KMS-11 (cell line): ENCODE results near the gene NAGS.

Experiments
- H2AFZ ChIP-seq: fragments of 200-600 bp; sonication (generic); 2 replicates; pipeline ENCODE4 v1.6.1; 2016; ENCODE audit warnings: antibody characterized with exemption, mixed run types, low read depth
- H3K27ac ChIP-seq: fragments of 200-600 bp; sonication (generic); 2 replicates; pipeline ENCODE4 v1.6.1; 2016; ENCODE audit warnings: mild to moderate bottlenecking, mixed run types
- H3K27me3 ChIP-seq: fragments of 200-600 bp; sonication (generic); 2 replicates; pipeline ENCODE4 v1.6.1; 2017; ENCODE audit warnings: mild to moderate bottlenecking, low read depth, mixed run types, moderate library complexity; ENCODE audit not compliant: insufficient read depth
- H3K36me3 ChIP-seq: fragments of 200-600 bp; sonication (generic); 2 replicates; pipeline ENCODE4 v1.6.1; 2017; ENCODE audit warnings: mild to moderate bottlenecking, mixed run types; ENCODE audit not compliant: insufficient read depth
- H3K4me1 ChIP-seq: fragments of 200-600 bp; sonication (generic); 2 replicates; pipeline ENCODE4 v1.6.1; 2016; ENCODE audit warnings: mild to moderate bottlenecking, low read depth, mixed run types; ENCODE audit not compliant: poor library complexity, severe bottlenecking
- H3K4me2 ChIP-seq: fragments of 200-600 bp; sonication (generic); 2 replicates; pipeline ENCODE4 v1.7.0; 2016; ENCODE audit warnings: mild to moderate bottlenecking, mixed run types
- H3K4me3 ChIP-seq: fragments of 200-600 bp; sonication (generic); IDR thresholded peaks from 2 replicates; pipeline ENCODE4 v1.6.1; 2017; ENCODE audit warnings: low read depth, low read length, mixed read lengths; ENCODE audit not compliant: insufficient read depth
- H3K79me2 ChIP-seq: fragments of 200-600 bp; sonication (generic); 2 replicates; pipeline ENCODE4 v1.6.1; 2016; ENCODE audit warnings: low read depth, mixed run types; ENCODE audit not compliant: insufficient read depth
- H3K9ac ChIP-seq: fragments of 200-600 bp; sonication (generic); 2 replicates; pipeline ENCODE4 v1.6.1; 2016; ENCODE audit warnings: mild to moderate bottlenecking, mixed run types
- H4K20me1 ChIP-seq: fragments of 200-600 bp; sonication (generic); 2 replicates; pipeline ENCODE4 v1.6.1; 2016; ENCODE audit warnings: mild to moderate bottlenecking, mixed run types; ENCODE audit not compliant: insufficient read depth
- TF ChIP-seq, protein P1 (sequence below): fragments of 200-600 bp; sonication (generic); conservative IDR thresholded peaks from 2 replicates; pipeline ENCODE4 v1.6.1; 2017; ENCODE audit warnings: low read depth, mild to moderate bottlenecking, antibody characterized with exemption, low read length, moderate library complexity, mixed read lengths

The NAGS gene

DNA sequence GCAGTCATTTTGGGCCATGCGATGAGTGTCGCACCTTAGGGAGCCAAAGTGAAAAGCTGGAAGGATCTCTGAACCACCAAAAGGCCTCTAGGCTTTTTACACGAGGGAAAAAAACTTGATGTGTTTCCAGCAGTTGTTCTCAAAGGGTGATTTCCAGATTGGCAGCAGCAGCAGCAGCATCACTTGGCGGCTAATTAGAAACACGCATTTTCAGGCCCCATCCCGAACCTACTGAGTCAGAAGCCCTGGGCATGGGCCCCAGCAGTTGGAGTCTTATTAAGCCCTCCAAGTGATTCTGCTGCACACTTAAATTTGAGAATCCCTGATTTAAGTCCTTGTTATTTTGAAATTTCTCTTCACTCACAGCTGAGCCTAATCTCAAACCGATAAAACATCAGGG is 25.4 kb upstream of the NAGS start:
- Histone ChIP-seq H4K20me1 (no peaks in the 10 kb centered on the region), H3K79me2 (no peaks in the 10 kb centered on the region), H3K27me3 (peaks cover 3% of the 10 kb centered on the region; the same call in 1 of the 2 replicates), H3K9ac (no peak overlapping the region), H3K36me3 (no peaks in the 10 kb centered on the region), H3K4me3 (no peak overlapping the region), H3K4me1 (no peaks in the 10 kb centered on the region), H2AFZ (no peak overlapping the region), H3K4me2 (no peak overlapping the region), H3K27ac (no peak overlapping the region)
- TF ChIP-seq, protein P1, sequence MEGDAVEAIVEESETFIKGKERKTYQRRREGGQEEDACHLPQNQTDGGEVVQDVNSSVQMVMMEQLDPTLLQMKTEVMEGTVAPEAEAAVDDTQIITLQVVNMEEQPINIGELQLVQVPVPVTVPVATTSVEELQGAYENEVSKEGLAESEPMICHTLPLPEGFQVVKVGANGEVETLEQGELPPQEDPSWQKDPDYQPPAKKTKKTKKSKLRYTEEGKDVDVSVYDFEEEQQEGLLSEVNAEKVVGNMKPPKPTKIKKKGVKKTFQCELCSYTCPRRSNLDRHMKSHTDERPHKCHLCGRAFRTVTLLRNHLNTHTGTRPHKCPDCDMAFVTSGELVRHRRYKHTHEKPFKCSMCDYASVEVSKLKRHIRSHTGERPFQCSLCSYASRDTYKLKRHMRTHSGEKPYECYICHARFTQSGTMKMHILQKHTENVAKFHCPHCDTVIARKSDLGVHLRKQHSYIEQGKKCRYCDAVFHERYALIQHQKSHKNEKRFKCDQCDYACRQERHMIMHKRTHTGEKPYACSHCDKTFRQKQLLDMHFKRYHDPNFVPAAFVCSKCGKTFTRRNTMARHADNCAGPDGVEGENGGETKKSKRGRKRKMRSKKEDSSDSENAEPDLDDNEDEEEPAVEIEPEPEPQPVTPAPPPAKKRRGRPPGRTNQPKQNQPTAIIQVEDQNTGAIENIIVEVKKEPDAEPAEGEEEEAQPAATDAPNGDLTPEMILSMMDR = no peak

DNA sequence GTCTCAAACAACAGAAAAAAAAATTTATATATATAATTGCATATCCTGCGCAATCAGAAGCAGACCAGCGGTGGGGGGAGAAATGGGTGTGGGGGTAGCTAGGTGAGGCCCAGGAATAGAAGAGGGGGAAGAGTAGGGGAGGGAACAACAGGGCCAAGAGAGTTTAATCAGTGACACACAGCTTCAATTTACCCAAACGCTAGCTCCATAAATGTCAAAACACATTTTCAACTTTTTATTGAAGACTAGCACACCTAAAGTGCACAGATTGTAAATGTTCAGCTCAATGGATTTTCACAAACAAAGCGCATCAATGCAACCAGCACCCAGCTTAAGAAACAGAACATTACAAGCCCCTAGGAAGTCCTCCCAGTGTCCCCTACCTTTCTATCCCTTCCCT is 24.8 kb upstream of the NAGS start:
- Histone ChIP-seq H3K36me3 (no peaks in the 10 kb centered on the region), H3K27me3 (peaks cover 3% of the 10 kb centered on the region; the same call in 1 of the 2 replicates), H3K4me1 (no peaks in the 10 kb centered on the region), H4K20me1 (no peaks in the 10 kb centered on the region), H3K4me3 (no peak overlapping the region), H2AFZ (no peak overlapping the region), H3K9ac (no peak overlapping the region), H3K4me2 (no peak overlapping the region), H3K79me2 (no peaks in the 10 kb centered on the region), H3K27ac (no peak overlapping the region)
- TF ChIP-seq, protein P1 = no peak

- Histone ChIP-seq H3K36me3 (no peaks in the 10 kb centered on the region), H3K79me2 (no peaks in the 10 kb centered on the region), H3K4me2 (no peak overlapping the region), H2AFZ (no peak overlapping the region), H3K4me3 (no peak overlapping the region), H3K27me3 (peaks cover 3% of the 10 kb centered on the region; the same call in 1 of the 2 replicates), H4K20me1 (no peaks in the 10 kb centered on the region), H3K4me1 (no peaks in the 10 kb centered on the region), H3K9ac (no peak overlapping the region), H3K27ac (no peak overlapping the region)
- TF ChIP-seq, protein P1 = no peak
Observed at GRCh38 chr17:43982171-43982570, 22.3 kb upstream of the NAGS start.

GRCh38 chr17:43983196-43983514 is 21.3 kb upstream of the NAGS start:
- Histone ChIP-seq H4K20me1 (no peaks in the 10 kb centered on the region), H3K27me3 (peaks cover under 1% of the 10 kb centered on the region; the same call in 1 of the 2 replicates), H3K27ac (no peak overlapping the region), H3K4me3 (no peak overlapping the region), H2AFZ (no peak overlapping the region), H3K79me2 (no peaks in the 10 kb centered on the region), H3K36me3 (no peaks in the 10 kb centered on the region), H3K4me1 (no peaks in the 10 kb centered on the region), H3K4me2 (no peak overlapping the region), H3K9ac (no peak overlapping the region)
- TF ChIP-seq, protein P1 = no peak
